Activated T-cell treated with anti-CD3 and anti-CD28 coated beads, Interleukin-2, amount 50 U/mL, for 24 hours (primary cell): ENCODE data around the gene LSR.
"Not testable (repeated sequence)": the region's sequence is repeated elsewhere in the genome, so short reads cannot be mapped to it uniquely, and the experiment has no call there.

Source experiments
- DNase-seq: peaks from one replicate; pipeline ENCODE4 v3.0.0-alpha.2; 2020
- H3K27ac Mint-ChIP-seq: 2 replicates; pipeline ENCODE4 v1.8.0; 2020; ENCODE audit warnings: mild to moderate bottlenecking, mixed read lengths
- H3K27me3 Mint-ChIP-seq: 2 replicates; pipeline ENCODE4 v1.8.0; 2020; ENCODE audit warnings: mixed read lengths
- H3K36me3 Mint-ChIP-seq: 2 replicates; pipeline ENCODE4 v1.8.0; 2020; ENCODE audit warnings: low read depth, mixed read lengths
- H3K4me1 Mint-ChIP-seq: 2 replicates; pipeline ENCODE4 v1.8.0; 2020; ENCODE audit warnings: low read depth, mixed read lengths
- H3K4me3 Mint-ChIP-seq: 2 replicates; pipeline ENCODE4 v1.8.0; 2020; ENCODE audit warnings: mild to moderate bottlenecking, moderate library complexity, mixed read lengths
- H3K9me3 Mint-ChIP-seq: 2 replicates; pipeline ENCODE4 v1.8.0; 2020; ENCODE audit warnings: mixed read lengths

Gene LSR

GRCh38 chr19:35274323-35274722 is 25.5 kb downstream of the LSR start:
- no peak for DNase-seq
- peaks cover 93% of the 10 kb centered on the region for H3K36me3 Mint-ChIP-seq
- no peaks in the 10 kb centered on the region for H3K27me3 Mint-ChIP-seq
- peaks cover 20% of the 10 kb centered on the region for H3K4me1 Mint-ChIP-seq
- H3K4me3 Mint-ChIP-seq, result no peak overlapping the region
- no peak overlapping the region for H3K27ac Mint-ChIP-seq
- no peaks in the 10 kb centered on the region for H3K9me3 Mint-ChIP-seq

DNA sequence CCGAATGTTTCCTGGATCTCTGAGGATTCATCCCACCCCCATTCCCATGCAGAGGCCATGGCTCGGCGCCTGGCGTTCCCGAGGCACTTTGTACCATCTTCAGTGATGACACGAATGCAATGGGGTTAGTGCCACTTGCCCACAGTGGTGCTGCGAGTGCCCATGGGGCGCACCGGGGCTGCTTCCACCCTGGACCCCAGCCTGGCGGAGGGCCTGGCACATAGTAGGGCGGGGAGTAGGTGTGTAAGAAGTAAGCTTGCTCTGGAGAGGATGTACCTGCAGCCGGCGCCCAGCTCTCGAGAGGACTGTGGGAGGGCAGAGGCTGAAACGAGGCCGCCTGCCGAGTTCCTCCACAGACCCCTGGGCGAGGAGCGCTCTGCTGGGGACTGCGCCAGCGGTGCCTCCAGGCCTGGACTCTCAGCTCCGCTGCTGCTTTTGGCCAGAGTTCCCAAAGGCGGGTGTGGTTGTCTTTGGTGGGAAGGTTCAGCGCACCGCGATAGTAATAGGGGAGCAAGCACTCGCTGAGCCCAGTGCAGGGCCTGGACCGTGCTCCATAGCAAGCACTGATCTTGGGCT is 28.0 kb downstream of the LSR start:
- no peaks in the 10 kb centered on the region for H3K9me3 Mint-ChIP-seq
- peak overlapping the region; percentile 40 for H3K27ac Mint-ChIP-seq
- H3K27me3 Mint-ChIP-seq, result peaks cover 6% of the 10 kb centered on the region
- DNase-seq, result no peak
- peaks cover 9% of the 10 kb centered on the region for H3K4me1 Mint-ChIP-seq
- H3K36me3 Mint-ChIP-seq, result peaks cover 79% of the 10 kb centered on the region
- no peak overlapping the region for H3K4me3 Mint-ChIP-seq

GRCh38 chr19:35278578-35279284 is 29.9 kb downstream of the LSR start:
- peaks cover 24% of the 10 kb centered on the region for H3K27me3 Mint-ChIP-seq
- H3K27ac Mint-ChIP-seq, result no peak overlapping the region
- H3K4me3 Mint-ChIP-seq, result no peak overlapping the region
- no peaks in the 10 kb centered on the region for H3K9me3 Mint-ChIP-seq
- peaks cover 4% of the 10 kb centered on the region for H3K4me1 Mint-ChIP-seq
- H3K36me3 Mint-ChIP-seq, result peaks cover 60% of the 10 kb centered on the region
- DNase-seq, result no peak

DNA sequence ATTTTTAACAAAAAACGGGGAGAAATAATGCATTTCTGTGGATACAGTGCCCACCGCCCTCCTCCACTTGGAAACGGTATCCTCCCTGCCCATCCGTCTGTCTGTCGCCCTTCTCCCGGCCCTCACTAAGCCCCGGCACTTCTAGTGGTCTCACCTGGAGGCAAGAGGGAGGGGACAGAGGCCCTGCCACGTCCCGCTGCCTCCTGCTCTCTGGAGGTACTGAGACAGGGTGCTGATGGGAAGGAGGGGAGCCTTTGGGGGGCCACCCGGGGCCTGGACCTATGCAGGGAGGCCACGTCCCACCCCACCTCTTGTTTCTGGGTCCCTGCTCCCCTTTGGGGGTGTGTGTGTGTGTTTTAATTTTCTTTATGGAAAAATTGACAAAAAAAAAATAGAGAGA is 30.6 kb downstream of the LSR start:
- peaks cover 54% of the 10 kb centered on the region for H3K36me3 Mint-ChIP-seq
- H3K27ac Mint-ChIP-seq, result no peak overlapping the region
- peaks cover 4% of the 10 kb centered on the region for H3K4me1 Mint-ChIP-seq
- DNase-seq, result no peak
- H3K4me3 Mint-ChIP-seq, result no peak overlapping the region
- H3K9me3 Mint-ChIP-seq, result no peaks in the 10 kb centered on the region
- peaks cover 27% of the 10 kb centered on the region for H3K27me3 Mint-ChIP-seq

DNA sequence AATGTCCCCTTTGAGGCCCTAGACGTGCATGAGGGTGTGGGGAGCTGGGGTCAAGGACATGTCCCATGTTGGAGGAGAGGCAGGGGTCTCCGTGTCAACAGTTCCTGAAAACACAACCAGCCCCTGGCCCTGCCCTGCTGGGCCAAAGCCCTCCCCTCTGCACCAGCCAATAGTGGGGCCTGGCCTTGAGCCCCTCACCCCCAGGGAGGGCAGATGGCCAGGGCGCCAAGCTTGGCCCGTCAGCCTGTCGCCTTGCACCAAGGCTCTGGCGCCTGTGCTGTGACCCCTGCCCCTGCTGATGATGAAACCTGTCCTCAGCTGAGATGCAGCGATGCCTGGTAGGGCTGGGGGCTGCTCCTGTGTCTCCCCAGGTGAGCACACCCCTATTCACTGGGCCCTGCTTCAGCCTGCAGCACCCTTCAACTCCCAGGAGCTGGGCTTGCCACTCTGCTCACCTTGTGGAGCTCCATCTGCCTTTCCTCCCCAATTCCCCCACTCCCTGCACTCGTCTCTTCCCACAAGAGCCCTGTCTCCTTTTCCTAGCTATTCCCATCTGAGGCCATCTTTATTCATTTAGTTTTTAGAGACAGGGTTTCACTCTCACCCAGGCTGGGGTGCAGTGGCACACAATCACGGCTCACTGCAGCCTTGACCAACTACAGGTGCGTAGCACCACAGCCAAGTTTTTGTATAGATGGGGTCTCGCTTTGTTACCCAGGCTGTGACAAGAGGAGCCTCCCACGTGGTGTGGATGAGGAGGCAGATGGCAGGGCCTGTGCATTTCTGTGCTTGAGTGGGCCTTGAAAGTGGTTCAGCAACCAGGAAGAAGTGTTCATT is 31.4 kb downstream of the LSR start:
- no peaks in the 10 kb centered on the region for H3K9me3 Mint-ChIP-seq
- no peak overlapping the region for H3K4me3 Mint-ChIP-seq
- no peak for DNase-seq
- peaks cover 45% of the 10 kb centered on the region for H3K36me3 Mint-ChIP-seq
- H3K4me1 Mint-ChIP-seq, result peaks cover 4% of the 10 kb centered on the region
- peaks cover 32% of the 10 kb centered on the region for H3K27me3 Mint-ChIP-seq
- H3K27ac Mint-ChIP-seq, result no peak overlapping the region

- no peak for DNase-seq
- Mint-ChIP-seq H3K27ac (no peak overlapping the region), H3K36me3 (peaks cover 34% of the 10 kb centered on the region), H3K4me3 (no peak overlapping the region), H3K4me1 (peaks cover 2% of the 10 kb centered on the region), H3K9me3 (no peaks in the 10 kb centered on the region), H3K27me3 (peaks cover 32% of the 10 kb centered on the region)
Observed at GRCh38 chr19:35281303-35281702, 32.5 kb downstream of the LSR start.

GRCh38 chr19:35284153-35285094 is 35.6 kb downstream of the LSR start:
- Mint-ChIP-seq H3K9me3 (no peaks in the 10 kb centered on the region), H3K36me3 (peaks cover 4% of the 10 kb centered on the region), H3K27me3 (peaks cover 32% of the 10 kb centered on the region), H3K4me3 (no peak overlapping the region), H3K4me1 (peaks cover 2% of the 10 kb centered on the region), H3K27ac (no peak overlapping the region)
- no peak for DNase-seq

GRCh38 chr19:35285095-35285449 is 36.3 kb downstream of the LSR start:
- Mint-ChIP-seq H3K36me3 (no peaks in the 10 kb centered on the region), H3K27me3 (peaks cover 32% of the 10 kb centered on the region), H3K4me1 (peaks cover 2% of the 10 kb centered on the region), H3K4me3 (no peak overlapping the region), H3K27ac (no peak overlapping the region), H3K9me3 (no peaks in the 10 kb centered on the region)
- DNase-seq, result no peak

DNA sequence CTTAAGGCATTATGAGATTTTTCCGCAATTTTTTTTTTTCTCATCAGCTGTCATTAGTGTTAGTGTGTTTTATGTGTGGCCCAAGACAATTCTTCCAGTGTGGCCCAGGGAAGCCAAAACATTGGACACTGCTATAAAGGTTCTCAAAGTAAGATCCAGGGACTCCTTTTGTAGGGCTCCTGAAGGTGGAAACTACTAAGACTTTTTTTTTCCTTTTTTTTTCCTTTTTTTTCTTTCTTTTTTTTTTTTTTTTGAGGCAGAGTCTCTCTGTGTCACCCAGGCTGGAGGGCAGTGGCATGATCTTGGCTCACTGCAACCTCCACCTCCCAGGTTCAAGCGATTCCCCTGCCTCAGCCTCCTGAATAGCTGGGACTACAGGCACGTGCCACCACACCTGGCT is 36.7 kb downstream of the LSR start:
- H3K27ac Mint-ChIP-seq, H3K4me1 Mint-ChIP-seq, H3K36me3 Mint-ChIP-seq, H3K9me3 Mint-ChIP-seq, DNase-seq, H3K4me3 Mint-ChIP-seq: not testable (repeated sequence)
- peaks cover 32% of the 10 kb centered on the region for H3K27me3 Mint-ChIP-seq

- H3K9me3 Mint-ChIP-seq, H3K27ac Mint-ChIP-seq, H3K4me1 Mint-ChIP-seq, DNase-seq, H3K4me3 Mint-ChIP-seq, H3K36me3 Mint-ChIP-seq: not testable (repeated sequence)
- H3K27me3 Mint-ChIP-seq, result peaks cover 30% of the 10 kb centered on the region
Observed at GRCh38 chr19:35286101-35286500, 37.3 kb downstream of the LSR start.

GRCh38 chr19:35287713-35288112 is 38.9 kb downstream of the LSR start:
- Mint-ChIP-seq H3K4me1 (no peaks in the 10 kb centered on the region), H3K36me3 (no peaks in the 10 kb centered on the region), H3K9me3 (no peaks in the 10 kb centered on the region), H3K27ac (no peak overlapping the region), H3K27me3 (peaks cover 17% of the 10 kb centered on the region), H3K4me3 (no peak overlapping the region)
- DNase-seq, result no peak

DNA sequence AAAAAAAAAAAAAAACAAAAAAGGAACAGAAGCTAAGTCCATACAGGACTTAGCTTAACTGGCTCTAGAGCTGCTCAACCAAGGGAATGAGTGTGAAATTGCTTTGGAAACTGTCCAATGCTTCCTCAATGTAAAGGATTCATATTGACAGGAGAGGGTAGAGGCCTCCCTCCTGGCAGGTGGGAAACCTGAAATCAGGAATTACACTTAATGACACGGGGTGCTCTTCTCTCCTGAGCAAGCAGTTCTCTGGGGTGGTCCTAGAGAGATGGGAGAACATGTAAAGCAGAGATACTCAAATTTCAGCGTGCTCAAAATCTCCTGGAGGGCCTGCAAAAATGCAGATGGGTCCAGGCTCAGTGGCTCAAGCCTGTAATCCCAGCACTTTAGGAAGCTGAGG is 39.5 kb downstream of the LSR start:
- Mint-ChIP-seq H3K36me3 (no peaks in the 10 kb centered on the region), H3K27me3 (peaks cover 11% of the 10 kb centered on the region), H3K9me3 (no peaks in the 10 kb centered on the region), H3K27ac (no peak overlapping the region), H3K4me1 (no peaks in the 10 kb centered on the region), H3K4me3 (no peak overlapping the region)
- DNase-seq, result no peak

- peaks cover 8% of the 10 kb centered on the region for H3K27me3 Mint-ChIP-seq
- no peak overlapping the region for H3K27ac Mint-ChIP-seq
- H3K4me1 Mint-ChIP-seq, result no peaks in the 10 kb centered on the region
- H3K9me3 Mint-ChIP-seq, result no peaks in the 10 kb centered on the region
- no peaks in the 10 kb centered on the region for H3K36me3 Mint-ChIP-seq
- DNase-seq, result no peak
- H3K4me3 Mint-ChIP-seq, result no peak overlapping the region
Observed at GRCh38 chr19:35288906-35289305, 40.1 kb downstream of the LSR start.

- H3K4me3 Mint-ChIP-seq, result no peak overlapping the region
- no peaks in the 10 kb centered on the region for H3K27me3 Mint-ChIP-seq
- no peak for DNase-seq
- no peaks in the 10 kb centered on the region for H3K36me3 Mint-ChIP-seq
- H3K4me1 Mint-ChIP-seq, result no peaks in the 10 kb centered on the region
- H3K27ac Mint-ChIP-seq, result no peak overlapping the region
- H3K9me3 Mint-ChIP-seq, result no peaks in the 10 kb centered on the region
Observed at GRCh38 chr19:35290381-35291127, 41.8 kb downstream of the LSR start.
